ENCODE results near the gene ACVR1B.

GRCh38 chr12:51941011-51941581 lies 10.4 kb upstream of the ACVR1B start:
- TF ChIP-seq CTCF (IDR thresholded peaks at IDR 0.05), result no peak
- no peak for TF ChIP-seq POLR2A (IDR thresholded peaks at IDR 0.05)
- no peak for TF ChIP-seq POLR2AphosphoS5 (IDR thresholded peaks at IDR 0.05; ENCODE audit: insufficient read depth in 1 of 2, low read depth in 1 of 2)

All from vagina (tissue), 2 donors.